ENCODE measurements around the gene TBATA. TPM values are rescaled to one million over a fixed set of nuclear protein-coding genes. Genes with fewer than 3 reads are reported as not detected.

The TBATA gene
- total RNA-seq, 4 donors from 2014 or later, result not detected

GRCh38 chr10:70735161-70735560 is 50.0 kb downstream of the TBATA start:
- Histone ChIP-seq H3K36me3 (no peaks in the 10 kb centered on the region), H3K4me1 (no peaks in the 10 kb centered on the region), H3K27ac (no peak overlapping the region), H3K4me3 (no peak overlapping the region), H3K9me3 (no peaks in the 10 kb centered on the region), H3K27me3 (no peaks in the 10 kb centered on the region)
- intact Hi-C loops (cut with DNase I; ENCODE audit: low total_unique reads), result no loop called here
- TF ChIP-seq, protein P1, sequence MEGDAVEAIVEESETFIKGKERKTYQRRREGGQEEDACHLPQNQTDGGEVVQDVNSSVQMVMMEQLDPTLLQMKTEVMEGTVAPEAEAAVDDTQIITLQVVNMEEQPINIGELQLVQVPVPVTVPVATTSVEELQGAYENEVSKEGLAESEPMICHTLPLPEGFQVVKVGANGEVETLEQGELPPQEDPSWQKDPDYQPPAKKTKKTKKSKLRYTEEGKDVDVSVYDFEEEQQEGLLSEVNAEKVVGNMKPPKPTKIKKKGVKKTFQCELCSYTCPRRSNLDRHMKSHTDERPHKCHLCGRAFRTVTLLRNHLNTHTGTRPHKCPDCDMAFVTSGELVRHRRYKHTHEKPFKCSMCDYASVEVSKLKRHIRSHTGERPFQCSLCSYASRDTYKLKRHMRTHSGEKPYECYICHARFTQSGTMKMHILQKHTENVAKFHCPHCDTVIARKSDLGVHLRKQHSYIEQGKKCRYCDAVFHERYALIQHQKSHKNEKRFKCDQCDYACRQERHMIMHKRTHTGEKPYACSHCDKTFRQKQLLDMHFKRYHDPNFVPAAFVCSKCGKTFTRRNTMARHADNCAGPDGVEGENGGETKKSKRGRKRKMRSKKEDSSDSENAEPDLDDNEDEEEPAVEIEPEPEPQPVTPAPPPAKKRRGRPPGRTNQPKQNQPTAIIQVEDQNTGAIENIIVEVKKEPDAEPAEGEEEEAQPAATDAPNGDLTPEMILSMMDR (IDR thresholded peaks at IDR 0.05), result no peak
- TF ChIP-seq POLR2A (IDR thresholded peaks at IDR 0.05), result no peak
- no peak for DNase-seq

DNA sequence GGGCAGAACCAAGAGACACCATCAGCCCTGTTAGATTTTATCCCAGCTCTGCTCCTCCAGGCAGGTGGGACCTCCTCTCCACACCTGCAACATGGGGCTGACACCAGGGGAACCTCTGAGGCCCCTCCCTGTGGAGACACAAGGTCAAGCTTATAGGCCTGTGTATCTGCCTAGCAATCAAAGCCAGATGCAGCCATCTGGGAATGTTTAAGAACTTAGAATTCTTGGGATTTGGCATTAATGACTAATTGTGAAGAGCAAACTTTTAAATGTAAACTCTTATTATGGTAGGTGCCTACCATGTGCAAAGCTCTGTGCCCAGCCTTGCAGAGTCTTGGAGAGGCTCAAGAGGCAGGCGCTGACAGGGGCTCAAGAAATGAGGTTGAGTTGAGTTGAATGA is 52.1 kb downstream of the TBATA start:
- TF ChIP-seq, protein P1 (IDR thresholded peaks at IDR 0.05), result no peak
- no peak for TF ChIP-seq POLR2A (IDR thresholded peaks at IDR 0.05)
- no peaks in the 10 kb centered on the region for H3K4me1 ChIP-seq
- no peaks in the 10 kb centered on the region for H3K9me3 ChIP-seq
- H3K4me3 ChIP-seq, result no peak overlapping the region
- H3K27me3 ChIP-seq, result no peaks in the 10 kb centered on the region
- H3K36me3 ChIP-seq, result no peaks in the 10 kb centered on the region
- DNase-seq, result no peak
- intact Hi-C loops (cut with DNase I; ENCODE audit: low total_unique reads), result no loop called here
- no peak overlapping the region for H3K27ac ChIP-seq

DNA sequence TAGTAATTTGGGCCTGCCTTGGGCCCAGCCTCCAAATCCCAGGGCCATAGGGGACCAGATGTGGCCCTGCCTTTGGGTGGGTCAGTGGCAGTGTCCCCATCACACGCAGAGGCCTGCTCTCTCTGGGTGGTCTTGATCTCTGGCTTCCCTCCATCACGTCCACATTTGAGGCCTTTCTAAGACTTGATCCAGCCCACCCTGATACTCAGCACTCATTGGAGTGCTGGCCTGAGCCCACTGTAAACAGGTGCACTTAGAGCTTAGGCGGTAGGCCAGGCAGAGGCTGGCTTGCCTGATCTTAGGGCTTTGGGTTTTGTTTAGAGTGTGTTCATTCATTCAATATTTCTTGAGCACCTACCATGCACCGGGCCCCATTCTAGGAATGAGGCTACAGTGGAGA is 52.6 kb downstream of the TBATA start:
- DNase-seq, result no peak
- Histone ChIP-seq H3K9me3 (no peaks in the 10 kb centered on the region), H3K27ac (no peak overlapping the region), H3K27me3 (no peaks in the 10 kb centered on the region), H3K4me1 (no peaks in the 10 kb centered on the region), H3K4me3 (no peak overlapping the region), H3K36me3 (no peaks in the 10 kb centered on the region)
- intact Hi-C loops (cut with DNase I; ENCODE audit: low total_unique reads), result no loop called here
- no peak for TF ChIP-seq POLR2A (IDR thresholded peaks at IDR 0.05)
- TF ChIP-seq, protein P1 (IDR thresholded peaks at IDR 0.05), result no peak

DNA sequence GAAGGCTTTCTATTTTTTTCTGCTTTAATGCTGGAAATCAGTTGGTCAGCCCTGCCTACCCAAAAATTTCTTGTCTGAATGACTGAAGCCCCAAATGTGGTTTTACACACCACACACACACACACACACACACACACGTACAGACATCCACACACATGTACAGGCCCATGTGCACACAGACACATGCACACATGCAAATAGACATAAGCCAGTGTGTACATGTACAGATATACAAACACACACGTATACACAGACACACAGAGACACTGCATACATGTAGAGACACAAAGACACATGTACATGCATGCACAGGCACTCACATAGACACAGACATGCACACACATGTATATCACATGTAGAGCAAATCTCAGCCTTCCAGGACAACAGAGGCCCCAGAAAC is 54.2 kb downstream of the TBATA start:
- no peaks in the 10 kb centered on the region for H3K27me3 ChIP-seq
- H3K27ac ChIP-seq, result no peak overlapping the region
- no peaks in the 10 kb centered on the region for H3K4me1 ChIP-seq
- TF ChIP-seq, protein P1 (IDR thresholded peaks at IDR 0.05), result no peak
- no peak for TF ChIP-seq POLR2A (IDR thresholded peaks at IDR 0.05)
- H3K4me3 ChIP-seq, result no peak overlapping the region
- intact Hi-C loops (cut with DNase I; ENCODE audit: low total_unique reads), result no loop called here
- H3K9me3 ChIP-seq, result no peaks in the 10 kb centered on the region
- H3K36me3 ChIP-seq, result no peaks in the 10 kb centered on the region
- DNase-seq, result no peak

- Histone ChIP-seq H3K4me1 (no peaks in the 10 kb centered on the region), H3K27me3 (no peaks in the 10 kb centered on the region), H3K36me3 (no peaks in the 10 kb centered on the region), H3K9me3 (no peaks in the 10 kb centered on the region), H3K27ac (no peak overlapping the region), H3K4me3 (no peak overlapping the region)
- intact Hi-C loops (cut with DNase I; ENCODE audit: low total_unique reads), result no loop called here
- DNase-seq, result no peak
- TF ChIP-seq, protein P1 (IDR thresholded peaks at IDR 0.05), result no peak
- no peak for TF ChIP-seq POLR2A (IDR thresholded peaks at IDR 0.05)
Measured at GRCh38 chr10:70729763-70730357, 55.3 kb downstream of the TBATA start.

All from uterus (tissue), 4 donors.